Activated CD8-positive, alpha-beta T cell treated with anti-CD3 and anti-CD28 coated beads for 36 hours (primary cell): ENCODE results near the gene MAP7. TPM values are rescaled to one million over a fixed set of nuclear protein-coding genes. Genes with fewer than 3 reads are reported as not detected.

Source experiments
- ATAC-seq: fragments of 200-7000 bp; cut with Tn5 transposase; one replicate; pipeline ENCODE4 v1.10.0; 2021; ENCODE audit warnings: mild to moderate bottlenecking, moderate library complexity
- CTCF ChIA-PET: fragments of 350-600 bp; sonication (Branson Sonifier 250); formaldehyde crosslinking; loops from one replicate; lab custom pipeline; 2021; ENCODE audit warnings: antibody characterized with exemption; lab: Charles Lee
- POLR2A ChIA-PET: fragments of 350-600 bp; sonication (Branson Sonifier 250); formaldehyde crosslinking; loops from one replicate; lab custom pipeline; 2021; ENCODE audit warnings: antibody characterized with exemption; lab: Charles Lee
- DNase-seq: peaks from one replicate; pipeline ENCODE4 v3.0.0-alpha.2; 2020
- H3K27ac Mint-ChIP-seq: one replicate; pipeline ENCODE4 v1.8.0; 2021; ENCODE audit warnings: mild to moderate bottlenecking, mixed read lengths
- H3K27me3 Mint-ChIP-seq: one replicate; pipeline ENCODE4 v1.8.0; 2021; ENCODE audit warnings: mixed read lengths
- H3K36me3 Mint-ChIP-seq: one replicate; pipeline ENCODE4 v1.8.0; 2021; ENCODE audit warnings: low read depth, mixed read lengths
- H3K4me1 Mint-ChIP-seq: one replicate; pipeline ENCODE4 v1.8.0; 2021; ENCODE audit warnings: low read depth, mixed read lengths
- H3K4me3 Mint-ChIP-seq: one replicate; pipeline ENCODE4 v1.8.0; 2021; ENCODE audit warnings: mild to moderate bottlenecking, moderate library complexity, mixed read lengths
- H3K9me3 Mint-ChIP-seq: one replicate; pipeline ENCODE4 v1.8.0; 2021; ENCODE audit warnings: mixed read lengths
- CTCF ChIP-seq: fragments of 200-600 bp; IDR thresholded peaks from one replicate; pipeline ENCODE4 v1.8.0; 2022; ENCODE audit warnings: antibody characterized with exemption, mild to moderate bottlenecking
- intact Hi-C: fragments of 100-400 bp; cut with micrococcal nuclease; formaldehyde crosslinking; loops from one replicate; pipeline ENCODE4 v1.10.0; 2022
- total RNA-seq, 2 experiments: library from RNA; stranded (reverse); gene quantifications; one replicate each; pipeline ENCODE4 v1.2.3, GENCODE V29; 2021

Gene MAP7
- total RNA-seq, 2 experiments from 2014 or later = 0.47 to 0.67 TPM

GRCh38 chr6:136370988-136371728 is 179.1 kb downstream of the MAP7 start:
- POLR2A ChIA-PET = no interaction called here
- no peaks in the 10 kb centered on the region for H3K36me3 Mint-ChIP-seq
- peaks cover 7% of the 10 kb centered on the region for H3K27me3 Mint-ChIP-seq
- TF ChIP-seq CTCF = no peak
- no peaks in the 10 kb centered on the region for H3K9me3 Mint-ChIP-seq
- H3K4me3 Mint-ChIP-seq = no peak overlapping the region
- H3K27ac Mint-ChIP-seq = no peak overlapping the region
- ATAC-seq (no peak), DNase-seq (no peak)
- intact Hi-C loops = loop anchor here (10.0 kb wide), 1 partner anchor 174 kb away; no protein-coding TSS in a partner anchor
- CTCF ChIA-PET = no interaction called here
- no peaks in the 10 kb centered on the region for H3K4me1 Mint-ChIP-seq

- Mint-ChIP-seq H3K9me3 (no peaks in the 10 kb centered on the region), H3K4me1 (peaks cover 5% of the 10 kb centered on the region), H3K27ac (no peak overlapping the region), H3K27me3 (peaks cover 7% of the 10 kb centered on the region), H3K4me3 (no peak overlapping the region), H3K36me3 (no peaks in the 10 kb centered on the region)
- ATAC-seq (peak; percentile 64), DNase-seq (peak; percentile 36)
- ChIA-PET POLR2A (interaction anchor here (0.7 to 1.3 kb wide), 3 partner anchors 28 to 186 kb away, joined by 3 read pairs; no protein-coding TSS in a partner anchor), CTCF (interaction anchor here (0.9 to 1.4 kb wide), 2 partner anchors 79 to 185 kb away, joined by 3 to 4 read pairs; no protein-coding TSS in a partner anchor)
- intact Hi-C loops = no loop called here
- no peak for TF ChIP-seq CTCF
Observed at GRCh38 chr6:136365776-136366354, 184.4 kb downstream of the MAP7 start.

- no peak for TF ChIP-seq CTCF
- intact Hi-C loops = no loop called here
- Mint-ChIP-seq H3K27me3 (peaks cover 7% of the 10 kb centered on the region), H3K4me1 (peaks cover 5% of the 10 kb centered on the region), H3K27ac (no peak overlapping the region), H3K4me3 (no peak overlapping the region), H3K9me3 (no peaks in the 10 kb centered on the region), H3K36me3 (no peaks in the 10 kb centered on the region)
- ATAC-seq (no peak), DNase-seq (no peak)
- ChIA-PET CTCF (no interaction called here), POLR2A (no interaction called here)
Observed at GRCh38 chr6:136362421-136363356, 187.5 kb downstream of the MAP7 start.

GRCh38 chr6:136361787-136362186 is 188.4 kb downstream of the MAP7 start:
- no peak for TF ChIP-seq CTCF
- DNase-seq (no peak), ATAC-seq (no peak)
- H3K27me3 Mint-ChIP-seq = peaks cover 4% of the 10 kb centered on the region
- no peaks in the 10 kb centered on the region for H3K9me3 Mint-ChIP-seq
- ChIA-PET POLR2A (no interaction called here), CTCF (no interaction called here)
- intact Hi-C loops = no loop called here
- peaks cover 5% of the 10 kb centered on the region for H3K4me1 Mint-ChIP-seq
- H3K36me3 Mint-ChIP-seq = no peaks in the 10 kb centered on the region
- no peak overlapping the region for H3K27ac Mint-ChIP-seq
- no peak overlapping the region for H3K4me3 Mint-ChIP-seq
